ENCODE measurements around the gene CPS1.

- no peak for TF ChIP-seq CTCF (IDR thresholded peaks at IDR 0.05)
- TF ChIP-seq POLR2A (IDR thresholded peaks at IDR 0.05) = no peak
These were observed 97.7 kb downstream of the CPS1 start for GRCh38 chr2:210654091-210654490.
